NT2/D1 (cell line): ENCODE measurements around the gene THAP12.
A peak's percentile ranks its signal among the peaks of the same experiment; 100 is the strongest.
"Not testable (repeated sequence)": the region's sequence is repeated elsewhere in the genome, so short reads cannot be mapped to it uniquely, and the experiment has no call there.

Experiments
- DNase-seq: peaks from one replicate; pipeline ENCODE4 v3.0.0-alpha.2; 2011; ENCODE audit warnings: low read depth, low spot score
- H3K27me3 ChIP-seq: 2 replicates; pipeline ENCODE4 v1.6.0; 2011; ENCODE audit warnings: mild to moderate bottlenecking; ENCODE audit not compliant: insufficient read length, insufficient read depth
- H3K36me3 ChIP-seq: 2 replicates; pipeline ENCODE4 v1.6.1; 2011; ENCODE audit warnings: mild to moderate bottlenecking, low read length, mixed read lengths; ENCODE audit not compliant: insufficient read depth, insufficient read length
- H3K4me1 ChIP-seq: 2 replicates; pipeline ENCODE4 v1.5.1; 2011; ENCODE audit not compliant: insufficient read depth, insufficient read length
- H3K4me3 ChIP-seq: 2 replicates; pipeline ENCODE4 v1.5.1; 2011; ENCODE audit warnings: low read depth; ENCODE audit not compliant: insufficient read length
- H3K9ac ChIP-seq: 2 replicates; pipeline ENCODE4 v1.6.0; 2011; ENCODE audit warnings: low read depth; ENCODE audit not compliant: insufficient read length
- H3K9me3 ChIP-seq: 2 replicates; pipeline ENCODE4 v1.5.1; 2011; ENCODE audit warnings: mild to moderate bottlenecking, low read length; ENCODE audit not compliant: insufficient read depth
- SUZ12 ChIP-seq: IDR thresholded peaks from 2 replicates; pipeline ENCODE4 v1.6.1; 2011; ENCODE audit not compliant: insufficient read length, insufficient read depth; ENCODE audit errors: extremely low read depth
- YY1 ChIP-seq: IDR thresholded peaks from 2 replicates; pipeline ENCODE4 v1.6.1; 2011; ENCODE audit not compliant: insufficient read length, insufficient read depth
- ZNF274 ChIP-seq: IDR thresholded peaks from 2 replicates; pipeline ENCODE4 v1.6.1; 2011; ENCODE audit warnings: mild to moderate bottlenecking, low read depth, low read length

Gene THAP12

DNA sequence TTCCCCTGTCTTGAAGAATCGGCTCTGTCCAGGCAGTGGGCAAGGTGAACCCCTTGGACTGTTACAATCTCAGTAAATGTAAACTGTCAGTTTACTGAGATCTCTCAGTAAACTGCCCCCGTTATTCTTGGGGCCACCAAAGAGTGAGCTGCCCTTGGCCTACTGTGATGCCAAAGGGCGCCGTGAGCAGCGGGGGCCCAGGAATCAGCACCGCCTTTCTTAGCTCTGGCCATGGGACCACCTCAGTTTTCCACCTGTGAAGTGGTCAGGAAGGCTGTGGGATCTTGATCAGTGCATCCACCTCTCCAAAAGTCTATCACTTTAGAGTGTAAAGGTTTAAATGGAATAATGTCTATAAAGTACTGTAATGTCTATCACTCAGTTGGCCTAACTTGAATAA lies 57.1 kb downstream of the THAP12 start:
- peaks cover 6% of the 10 kb centered on the region for H3K4me1 ChIP-seq
- H3K4me3 ChIP-seq = no peak overlapping the region
- H3K9ac ChIP-seq = no peak overlapping the region
- H3K27me3 ChIP-seq = peaks cover 38% of the 10 kb centered on the region
- no peaks in the 10 kb centered on the region for H3K36me3 ChIP-seq
- H3K9me3 ChIP-seq = no peaks in the 10 kb centered on the region
- no peak for TF ChIP-seq SUZ12
- no peak for TF ChIP-seq ZNF274
- TF ChIP-seq YY1 = no peak
- DNase-seq = no peak

DNA sequence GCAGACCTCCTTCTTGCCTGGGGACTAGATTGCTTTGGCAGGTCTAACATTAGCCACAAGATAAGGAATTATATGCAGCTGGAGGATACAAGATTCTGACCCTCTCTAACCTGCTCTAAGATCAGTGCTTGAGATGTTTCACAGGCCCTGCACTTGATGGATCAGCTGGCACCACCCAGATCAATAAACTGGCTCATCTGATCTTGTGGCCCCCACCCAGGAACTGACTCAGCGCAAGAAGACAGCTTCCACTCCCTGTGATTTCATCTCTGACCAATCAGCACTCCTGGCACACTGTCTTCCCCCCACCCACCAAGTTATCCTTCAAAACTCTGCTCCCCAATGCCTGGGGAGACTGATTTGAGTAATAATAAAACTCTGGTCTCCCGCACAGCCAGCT lies 57.6 kb downstream of the THAP12 start:
- H3K27me3 ChIP-seq = peaks cover 38% of the 10 kb centered on the region
- not testable (repeated sequence) for H3K36me3 ChIP-seq, H3K9ac ChIP-seq, DNase-seq, H3K9me3 ChIP-seq, H3K4me3 ChIP-seq, H3K4me1 ChIP-seq

DNA sequence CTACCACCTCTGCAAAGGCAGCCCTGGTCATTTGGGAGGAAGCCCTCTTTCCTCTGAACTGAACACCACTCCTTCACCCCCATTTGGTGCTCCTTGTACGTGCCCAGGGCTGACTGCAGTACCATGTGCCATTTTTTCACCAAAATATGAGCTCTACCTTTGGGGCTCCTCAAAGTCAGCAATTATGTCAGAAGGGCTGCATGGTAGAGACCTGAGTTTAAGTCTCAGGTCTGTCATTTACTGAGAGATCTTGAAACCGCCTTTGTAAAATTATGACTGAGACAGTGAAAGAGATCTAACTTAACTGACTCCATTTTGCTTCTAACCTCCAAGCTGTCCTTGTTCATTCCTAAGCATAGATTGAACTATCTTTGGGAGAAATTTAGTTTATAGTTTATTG lies 58.0 kb downstream of the THAP12 start:
- H3K9me3 ChIP-seq = no peaks in the 10 kb centered on the region
- H3K27me3 ChIP-seq = peaks cover 38% of the 10 kb centered on the region
- TF ChIP-seq YY1 = no peak
- TF ChIP-seq SUZ12 = no peak
- no peak for TF ChIP-seq ZNF274
- DNase-seq = no peak
- peaks cover 11% of the 10 kb centered on the region for H3K4me1 ChIP-seq
- H3K36me3 ChIP-seq = no peaks in the 10 kb centered on the region
- H3K9ac ChIP-seq = no peak overlapping the region
- H3K4me3 ChIP-seq = no peak overlapping the region

DNA sequence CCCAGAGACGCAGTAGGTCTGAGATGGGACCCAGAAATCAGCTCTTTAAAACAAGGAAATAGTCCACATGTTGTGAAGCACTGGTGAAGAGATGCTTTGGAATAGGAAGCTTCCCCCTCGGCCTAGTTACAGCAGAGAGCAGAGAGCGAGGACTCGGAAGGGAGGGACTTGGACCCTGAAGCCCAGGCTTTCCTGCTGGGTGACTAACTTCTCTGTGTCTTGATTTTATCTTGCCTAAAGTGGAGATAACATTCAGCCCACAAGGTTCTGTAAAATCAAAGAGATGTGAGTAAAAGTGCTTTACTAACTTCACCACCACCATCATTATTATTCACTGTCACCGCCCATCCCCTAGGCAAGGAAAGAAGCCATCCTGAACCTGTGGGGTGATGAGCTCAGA lies 58.4 kb downstream of the THAP12 start:
- TF ChIP-seq YY1 (no peak), ZNF274 (no peak)
- peaks cover 38% of the 10 kb centered on the region for H3K27me3 ChIP-seq
- H3K4me3 ChIP-seq = peak overlapping the region; percentile 32
- no peaks in the 10 kb centered on the region for H3K36me3 ChIP-seq
- H3K4me1 ChIP-seq = peaks cover 11% of the 10 kb centered on the region
- no peak for DNase-seq
- no peak overlapping the region for H3K9ac ChIP-seq
- no peaks in the 10 kb centered on the region for H3K9me3 ChIP-seq

DNA sequence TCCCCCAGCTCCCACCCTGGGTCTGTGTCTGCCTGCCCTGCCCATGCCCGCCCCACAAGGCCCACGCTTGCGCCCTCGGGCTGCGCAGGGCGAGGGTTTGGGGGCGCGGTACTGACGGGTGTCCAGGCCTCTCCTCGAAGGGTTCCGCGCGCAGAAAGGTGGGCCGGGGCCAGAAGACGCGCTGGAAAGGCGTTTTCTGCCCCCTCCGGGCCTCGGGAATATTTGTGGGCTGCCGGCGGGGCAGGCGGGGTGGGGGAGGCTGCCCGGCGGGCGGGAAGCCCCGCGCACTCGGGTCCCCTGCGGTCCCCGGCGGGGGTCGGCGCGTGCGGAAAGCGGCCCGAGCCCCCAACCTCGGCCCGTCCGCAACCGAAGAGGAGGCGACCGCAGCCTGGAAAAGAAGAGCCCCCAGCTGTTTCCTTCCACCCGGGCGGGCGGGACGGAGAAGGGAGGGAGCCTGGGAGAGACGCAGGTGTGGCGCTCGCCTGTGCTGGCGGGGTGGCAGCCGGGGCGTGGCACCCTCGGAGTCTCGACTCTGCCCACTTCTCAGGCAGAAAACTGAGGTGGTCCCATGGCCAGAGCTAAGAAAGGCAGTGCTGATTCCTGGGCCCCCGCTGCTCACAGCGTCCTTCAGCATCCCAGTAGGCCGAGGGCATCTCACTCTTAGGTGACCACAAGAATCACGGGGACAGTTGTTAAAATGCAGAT lies 59.0 kb downstream of the THAP12 start:
- Histone ChIP-seq H3K9me3 (no peaks in the 10 kb centered on the region), H3K9ac (no peak overlapping the region), H3K36me3 (no peaks in the 10 kb centered on the region), H3K27me3 (peaks cover 38% of the 10 kb centered on the region), H3K4me3 (peak overlapping the region; percentile 32), H3K4me1 (peaks cover 13% of the 10 kb centered on the region)
- DNase-seq = no peak
- TF ChIP-seq SUZ12 (no peak), ZNF274 (no peak), YY1 (no peak)

- H3K9ac ChIP-seq = no peak overlapping the region
- H3K36me3 ChIP-seq = no peaks in the 10 kb centered on the region
- H3K9me3 ChIP-seq = no peaks in the 10 kb centered on the region
- no peak for DNase-seq
- TF ChIP-seq YY1 (no peak), SUZ12 (no peak), ZNF274 (no peak)
- peaks cover 13% of the 10 kb centered on the region for H3K4me1 ChIP-seq
- H3K4me3 ChIP-seq = peak overlapping the region; percentile 32
- H3K27me3 ChIP-seq = peaks cover 38% of the 10 kb centered on the region
These were observed 59.6 kb downstream of the THAP12 start for GRCh38 chr11:76321340-76321739.

DNA sequence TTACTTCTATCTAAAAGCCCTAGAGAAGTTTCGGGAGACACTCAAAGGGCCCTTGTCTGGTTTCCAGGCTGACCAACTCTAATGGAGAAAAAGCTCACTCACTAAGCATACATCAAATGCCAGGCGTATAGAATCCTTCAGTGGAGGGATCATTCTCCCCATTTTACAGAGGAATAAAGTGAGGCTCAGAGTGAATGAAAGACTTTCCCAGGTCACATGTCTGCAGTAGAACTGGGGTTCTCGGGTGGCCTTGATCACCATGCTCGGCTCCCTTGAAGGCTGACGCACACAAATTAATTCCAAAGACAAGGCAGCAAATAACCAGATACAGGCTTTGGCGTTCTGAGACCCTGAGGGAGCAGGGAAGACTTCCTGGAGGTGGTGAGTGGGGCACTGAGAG lies 60.0 kb downstream of the THAP12 start:
- H3K27me3 ChIP-seq = peaks cover 38% of the 10 kb centered on the region
- H3K9ac ChIP-seq = no peak overlapping the region
- peaks cover 13% of the 10 kb centered on the region for H3K4me1 ChIP-seq
- DNase-seq = no peak
- no peaks in the 10 kb centered on the region for H3K36me3 ChIP-seq
- TF ChIP-seq ZNF274 (no peak), SUZ12 (no peak), YY1 (no peak)
- H3K4me3 ChIP-seq = no peak overlapping the region
- no peaks in the 10 kb centered on the region for H3K9me3 ChIP-seq

- not testable (repeated sequence) for H3K9ac ChIP-seq, H3K4me3 ChIP-seq, H3K36me3 ChIP-seq, H3K9me3 ChIP-seq, DNase-seq
- H3K4me1 ChIP-seq = peaks cover 13% of the 10 kb centered on the region
- H3K27me3 ChIP-seq = peaks cover 38% of the 10 kb centered on the region
These were observed 61.1 kb downstream of the THAP12 start for GRCh38 chr11:76319798-76320197.
